Activated T-cell treated with anti-CD3 and anti-CD28 coated beads, Interleukin-2, amount 50 U/mL, for 48 hours (primary cell): ENCODE measurements around the gene CHCT1.

Experiments
- DNase-seq, 2 experiments: peaks; one replicate each; pipeline ENCODE4 v3.0.0-alpha.2; 2020

CHCT1 gene

GRCh38 chr17:60443713-60444112, 21.4 kb downstream of the CHCT1 start:
- no peak for DNase-seq

- DNase-seq = no peak
Measured at GRCh38 chr17:60445144-60445543, 22.9 kb downstream of the CHCT1 start.

- DNase-seq = no peak
Measured at GRCh38 chr17:60447375-60447774, 25.1 kb downstream of the CHCT1 start.

GRCh38 chr17:60451071-60451470, 28.8 kb downstream of the CHCT1 start:
- no peak for DNase-seq

- DNase-seq = no peak
Measured at GRCh38 chr17:60451965-60452364, 29.7 kb downstream of the CHCT1 start.

- no peak for DNase-seq
Measured at GRCh38 chr17:60455378-60455777, 33.1 kb downstream of the CHCT1 start.

- DNase-seq = no peak
Measured at GRCh38 chr17:60457148-60457547, 34.9 kb downstream of the CHCT1 start.

- no peak for DNase-seq
Measured at GRCh38 chr17:60461584-60461983, 39.3 kb downstream of the CHCT1 start.

GRCh38 chr17:60463157-60463835, 41.0 kb downstream of the CHCT1 start:
- DNase-seq = no peak

GRCh38 chr17:60464343-60464742, 42.1 kb downstream of the CHCT1 start:
- DNase-seq = no peak

- DNase-seq = no peak
Measured at GRCh38 chr17:60468371-60468770, 46.1 kb downstream of the CHCT1 start.

GRCh38 chr17:60471451-60471850, 49.2 kb downstream of the CHCT1 start:
- no peak for DNase-seq

- DNase-seq = no peak
Measured at GRCh38 chr17:60472449-60472848, 50.2 kb downstream of the CHCT1 start.

GRCh38 chr17:60473788-60474187, 51.5 kb downstream of the CHCT1 start:
- DNase-seq = no peak
